Tibial nerve (tissue), 4 donors: Measurements from ENCODE around the gene PELI2. TPM values are rescaled to one million over a fixed set of nuclear protein-coding genes. Genes with fewer than 3 reads are reported as not detected.
A peak's percentile ranks its signal among the peaks of the same experiment; 100 is the strongest.

Experiments used
- DNase-seq, 2 donors: peaks; one replicate each; pipeline ENCODE4 v3.0.0-alpha.2; 2019; ENCODE audit warnings: low spot score in 2 of 2
- H3K27ac ChIP-seq, 4 donors: fragments of 200-600 bp; sonication (generic) in 3 of 4; one replicate each; pipeline ENCODE4 v1.5.1; 2017 to 2019; ENCODE audit warnings: mild to moderate bottlenecking in 1 of 4
- H3K27me3 ChIP-seq, 2 donors: fragments of 200-600 bp; sonication (generic) in 1 of 2; one replicate each; pipeline versions ENCODE4 v1.5.1 to v1.6.0; 2017 to 2019
- H3K36me3 ChIP-seq, 3 donors: fragments of 200-600 bp; sonication (generic); one replicate each; pipeline ENCODE4 v1.5.1; 2018 to 2019
- H3K4me1 ChIP-seq, 4 donors: fragments of 200-600 bp; sonication (generic) in 3 of 4; one replicate each; pipeline ENCODE4 v1.5.1; 2017 to 2019
- H3K4me3 ChIP-seq, 4 donors: fragments of 200-600 bp; sonication (generic) in 3 of 4; one replicate each; pipeline ENCODE4 v1.5.1; 2017 to 2019; ENCODE audit warnings: mild to moderate bottlenecking in 1 of 4, moderate library complexity in 1 of 4
- H3K9me3 ChIP-seq, 4 donors: fragments of 200-600 bp; sonication (generic) in 3 of 4; one replicate each; pipeline ENCODE4 v1.5.1; 2017 to 2019
- CTCF ChIP-seq, 5 experiments: fragments of 200-600 bp in 3 of 5; fragments of 450-650 bp in 2 of 5; sonication (generic) in 3 of 5; IDR thresholded peaks; one replicate each; pipeline ENCODE4 v1.5.1; 2016 to 2019; ENCODE audit warnings: antibody characterized with exemption in 5 of 5, mild to moderate bottlenecking in 3 of 5, moderate library complexity in 2 of 5
- EP300 ChIP-seq, 2 donors: sonication (generic); formaldehyde crosslinking; IDR thresholded peaks; one replicate each; pipeline ENCODE4 v1.6.1; 2017; ENCODE audit warnings: antibody characterized with exemption in 2 of 2, mild to moderate bottlenecking in 1 of 2
- POLR2A ChIP-seq, 2 donors: fragments of 450-650 bp; IDR thresholded peaks; one replicate each; pipeline ENCODE4 v1.6.1; 2017; ENCODE audit warnings: antibody characterized with exemption in 2 of 2, mild to moderate bottlenecking in 2 of 2, moderate library complexity in 2 of 2
- WGBS, 2 donors: methylation state at CpG; one replicate each; pipeline ENCODE4 v1.1.5; 2018; 5-methylcytosine and 5-hydroxymethylcytosine counted together
- total RNA-seq, 4 donors: library from RNA; depleted of rRNA; stranded (reverse); fragments of >200 nt; gene quantifications; one replicate each; pipeline ENCODE4 v1.1.0, GENCODE V29; 2016

The PELI2 gene
- total RNA-seq, 4 donors from 2014 or later, result 20.1 to 42.3 (median 35.1) TPM

GRCh38 chr14:56216626-56217379 is 98.6 kb downstream of the PELI2 start:
- H3K27ac ChIP-seq, result peak overlapping the region in 2 of 4 donors; percentile 23 to 43
- DNase-seq, result peak; percentile 32 to 59
- WGBS, 2 donors, result 33 to 39% methylated on average over 5 of the region's 5 CpGs
- no peak overlapping the region for H3K4me3 ChIP-seq
- no peaks in the 10 kb centered on the region for H3K27me3 ChIP-seq
- H3K4me1 ChIP-seq, result peaks cover 0 to 72% (median 36%) of the 10 kb centered on the region in 4 donors
- no peaks in the 10 kb centered on the region for H3K9me3 ChIP-seq
- TF ChIP-seq CTCF (IDR thresholded peaks at IDR 0.05) (no peak), EP300 (IDR thresholded peaks at IDR 0.05) (no peak), POLR2A (IDR thresholded peaks at IDR 0.05) (no peak)
- no peaks in the 10 kb centered on the region for H3K36me3 ChIP-seq

- H3K27ac ChIP-seq, result peak overlapping the region in 2 of 4 donors; percentile 23 to 43
- no peak for DNase-seq
- H3K4me1 ChIP-seq, result peaks cover 0 to 73% (median 36%) of the 10 kb centered on the region in 4 donors
- no peak overlapping the region for H3K4me3 ChIP-seq
- TF ChIP-seq EP300 (IDR thresholded peaks at IDR 0.05) (no peak), CTCF (IDR thresholded peaks at IDR 0.05) (no peak), POLR2A (IDR thresholded peaks at IDR 0.05) (no peak)
- H3K9me3 ChIP-seq, result no peaks in the 10 kb centered on the region
- H3K27me3 ChIP-seq, result no peaks in the 10 kb centered on the region
- H3K36me3 ChIP-seq, result no peaks in the 10 kb centered on the region
- WGBS, 2 donors, result 30 to 36% methylated on average over 7 of the region's 7 CpGs
These were observed 99.3 kb downstream of the PELI2 start for GRCh38 chr14:56217380-56218045.

GRCh38 chr14:56219666-56220413 is 101.6 kb downstream of the PELI2 start:
- WGBS, 2 donors, result 36 to 49% methylated on average over 7 of the region's 7 CpGs
- TF ChIP-seq POLR2A (IDR thresholded peaks at IDR 0.05) (no peak), CTCF (IDR thresholded peaks at IDR 0.05) (no peak), EP300 (IDR thresholded peaks at IDR 0.05) (no peak)
- Histone ChIP-seq H3K36me3 (no peaks in the 10 kb centered on the region), H3K27me3 (no peaks in the 10 kb centered on the region), H3K4me3 (no peak overlapping the region), H3K4me1 (peaks cover 0 to 75% (median 37%) of the 10 kb centered on the region in 4 donors), H3K9me3 (no peaks in the 10 kb centered on the region), H3K27ac (peak overlapping the region in 1 of 4 donors; percentile 4)
- DNase-seq, result no peak

DNA sequence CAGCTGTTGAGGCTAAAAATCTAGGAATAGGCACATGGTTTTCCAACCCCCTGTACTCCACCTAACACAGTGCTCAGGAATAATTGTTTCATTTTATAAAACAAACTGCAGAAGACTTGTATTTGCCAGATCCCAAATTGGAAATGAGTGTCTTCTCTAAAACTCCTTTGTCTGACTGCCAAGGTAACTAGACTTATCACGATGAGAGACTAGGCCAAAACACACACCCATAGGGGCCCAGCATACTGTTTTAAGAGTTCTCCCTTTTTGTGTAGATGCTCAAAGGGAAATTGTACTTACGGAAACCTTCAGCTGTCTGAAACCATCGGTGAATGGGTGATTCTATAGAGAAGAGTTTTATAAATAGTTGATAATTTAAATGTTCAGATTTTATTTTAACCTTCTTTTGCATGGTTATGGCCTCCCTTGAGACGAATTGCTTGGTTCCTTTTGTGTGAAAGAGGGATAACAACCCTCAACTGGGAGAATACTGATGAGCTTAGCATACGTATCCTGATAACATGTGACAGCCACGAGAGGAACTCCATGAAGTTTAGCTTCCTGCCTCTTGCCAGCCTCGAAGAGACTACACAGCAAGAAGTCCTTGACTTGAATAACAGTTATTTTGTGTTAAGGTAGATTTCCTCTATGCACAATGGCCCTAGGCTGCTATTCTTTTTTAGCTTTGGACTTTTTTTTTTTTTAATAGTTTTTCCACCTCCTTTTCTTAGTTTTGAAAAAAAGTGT is 103.3 kb downstream of the PELI2 start:
- H3K9me3 ChIP-seq, result no peaks in the 10 kb centered on the region
- H3K4me3 ChIP-seq, result no peak overlapping the region
- no peak for DNase-seq
- no peaks in the 10 kb centered on the region for H3K27me3 ChIP-seq
- 50 to 60% methylated on average over 7 of the region's 7 CpGs for WGBS, 2 donors
- TF ChIP-seq EP300 (IDR thresholded peaks at IDR 0.05) (no peak), CTCF (IDR thresholded peaks at IDR 0.05) (no peak), POLR2A (IDR thresholded peaks at IDR 0.05) (no peak)
- H3K4me1 ChIP-seq, result peaks cover 0 to 63% (median 33%) of the 10 kb centered on the region in 4 donors
- no peaks in the 10 kb centered on the region for H3K36me3 ChIP-seq
- peak overlapping the region in 2 of 4 donors; percentile 0 to 41 for H3K27ac ChIP-seq
